NCI-H1105 (cell line): ENCODE results near the gene GSTM1.

Source experiments
- DNase-seq: peaks from one replicate; lab custom pipeline; 2025; lab: John Stamatoyannopoulos, UW

GSTM1 gene

DNA sequence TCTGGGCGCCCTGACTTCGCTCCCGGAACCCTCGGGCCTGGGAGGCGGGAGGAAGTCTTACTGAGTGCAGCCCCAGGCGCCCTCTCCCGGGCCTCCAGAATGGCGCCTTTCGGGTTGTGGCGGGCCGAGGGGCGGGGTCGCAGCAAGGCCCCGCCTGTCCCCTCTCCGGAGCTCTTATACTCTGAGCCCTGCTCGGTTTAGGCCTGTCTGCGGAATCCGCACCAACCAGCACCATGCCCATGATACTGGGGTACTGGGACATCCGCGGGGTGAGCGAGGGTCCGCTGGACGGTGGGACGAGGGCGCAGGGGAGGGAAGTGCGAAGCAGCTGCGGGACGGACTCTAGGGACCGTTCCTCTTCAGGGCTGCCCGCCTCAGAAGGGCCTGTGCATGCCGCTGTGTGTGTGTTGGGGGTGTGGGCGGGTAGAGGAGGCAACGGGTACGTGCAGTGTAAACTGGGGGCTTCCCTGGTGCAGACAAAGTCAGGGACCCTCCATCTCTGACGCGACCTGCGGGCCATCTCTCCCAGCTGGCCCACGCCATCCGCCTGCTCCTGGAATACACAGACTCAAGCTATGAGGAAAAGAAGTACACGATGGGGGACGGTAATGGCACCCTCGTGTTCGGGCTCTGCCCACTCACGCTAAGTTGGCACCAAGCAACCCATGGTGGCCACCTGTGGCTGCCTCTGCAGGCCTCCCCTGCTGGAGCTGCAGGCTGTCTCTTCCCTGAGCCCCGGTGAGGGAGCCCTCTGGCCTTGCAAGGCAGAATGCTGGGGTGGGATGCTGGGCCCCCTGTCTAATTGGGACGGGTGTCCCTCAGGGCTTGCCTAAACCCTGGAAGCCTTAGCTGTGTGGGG, at the start of gene GSTM1:
TSS of gene GSTM1 (plus strand) at position 177 of the 859 bp plus-strand sequence. CDS start at position 234, 57 bp downstream.
- DNase-seq: no peak

DNA sequence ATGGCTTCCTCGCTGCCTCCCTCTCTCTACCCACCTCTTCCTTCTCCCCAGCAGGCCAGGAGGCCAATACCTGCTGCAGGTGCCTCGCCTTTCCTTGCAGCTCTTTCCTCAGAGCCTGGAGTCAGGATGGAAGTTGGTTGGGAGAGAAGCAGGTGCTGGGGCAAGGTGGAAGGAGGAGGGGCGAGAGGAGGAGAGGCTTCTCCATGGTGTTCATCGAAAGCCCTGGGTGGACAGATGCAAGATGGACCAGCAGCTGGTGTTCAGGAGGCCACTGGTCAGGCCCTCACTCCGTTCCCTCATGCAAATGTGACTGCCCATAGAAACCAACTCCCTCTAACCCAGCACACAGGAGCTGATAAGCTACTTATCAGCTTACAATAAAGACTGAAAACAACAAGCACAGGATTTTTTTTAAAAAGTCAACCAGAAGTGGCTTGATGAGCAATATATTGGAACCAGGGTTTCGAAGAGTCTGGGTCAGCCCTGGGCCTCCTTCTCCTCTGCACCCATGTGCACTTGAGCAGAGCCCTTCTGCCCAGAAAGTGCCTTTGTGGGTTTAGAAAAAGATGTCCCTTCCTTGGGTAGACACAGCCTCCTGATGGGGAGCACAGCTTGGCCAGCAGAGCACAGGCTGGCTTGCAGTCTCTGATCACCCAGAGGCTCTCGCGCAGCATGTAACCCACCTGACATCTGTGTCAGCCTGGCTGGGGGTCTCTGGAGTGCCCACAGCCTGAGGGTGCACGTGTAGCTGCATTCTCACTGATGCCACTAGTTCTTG, 48.4 kb upstream of the GSTM1 start:
- no peak for DNase-seq

- DNase-seq: no peak
Observed at GRCh38 chr1:109639841-109640184, 47.8 kb upstream of the GSTM1 start.

GRCh38 chr1:109640285-109640865, 47.2 kb upstream of the GSTM1 start:
- DNase-seq: peak; percentile 60

DNA sequence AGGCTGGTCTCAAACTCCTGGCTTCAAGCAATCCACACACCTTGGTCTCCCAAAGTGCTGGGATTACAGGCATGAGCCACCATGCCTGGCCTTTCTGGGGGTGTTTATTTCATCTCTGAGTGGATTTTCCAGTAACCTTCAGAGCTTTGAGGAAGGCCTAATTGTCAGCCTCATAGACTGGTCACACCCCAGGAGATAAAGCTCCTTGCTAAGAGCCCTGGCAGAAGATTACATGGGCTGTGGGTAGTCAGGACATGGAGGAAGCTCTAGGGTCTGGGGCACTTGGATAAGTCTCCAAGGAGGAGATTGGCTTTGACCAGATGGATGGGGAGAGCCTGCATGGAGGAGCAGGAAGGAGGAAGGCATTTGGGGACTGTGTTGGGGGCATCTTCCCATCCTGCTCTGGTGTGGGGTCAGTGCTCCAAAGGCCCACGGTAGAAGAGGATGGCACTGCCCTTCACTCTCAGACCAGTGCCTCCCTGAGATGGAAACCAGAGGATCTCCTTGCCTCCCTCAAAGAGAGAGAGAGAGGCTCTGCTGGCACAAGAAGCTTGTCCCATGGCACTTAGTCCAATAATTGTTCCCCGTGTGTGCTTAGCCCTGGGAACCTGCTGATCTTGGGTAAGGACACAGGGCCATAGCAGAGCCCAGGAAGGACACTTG, 46.4 kb upstream of the GSTM1 start:
- no peak for DNase-seq

- no peak for DNase-seq
Observed at GRCh38 chr1:109641861-109642260, 45.8 kb upstream of the GSTM1 start.

GRCh38 chr1:109642626-109643025, 45.0 kb upstream of the GSTM1 start:
- no peak for DNase-seq

GRCh38 chr1:109643385-109644230, 44.0 kb upstream of the GSTM1 start:
- no peak for DNase-seq

DNA sequence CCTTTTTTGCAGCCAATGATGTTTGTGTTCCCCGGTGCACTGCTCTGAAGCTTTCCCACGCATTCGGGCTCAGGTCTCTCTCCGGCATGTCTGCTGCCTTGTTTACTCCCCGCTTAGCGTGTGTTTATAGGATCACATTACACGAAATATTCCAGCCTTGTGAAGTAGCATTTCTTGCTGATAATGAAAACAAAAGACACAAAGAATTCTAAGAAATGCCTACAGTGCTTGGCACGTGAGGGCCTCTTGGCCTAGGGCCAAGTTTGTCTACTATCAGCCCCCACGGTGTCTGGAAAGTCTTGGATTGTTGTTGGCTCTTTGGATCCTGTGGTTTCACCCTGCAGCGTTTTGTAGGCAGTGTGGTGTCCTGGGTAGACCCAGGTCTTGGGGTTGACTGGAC, 42.9 kb upstream of the GSTM1 start:
- no peak for DNase-seq

GRCh38 chr1:109649491-109649914, 38.1 kb upstream of the GSTM1 start:
- DNase-seq: no peak

GRCh38 chr1:109650609-109651008, 37.0 kb upstream of the GSTM1 start:
- no peak for DNase-seq

DNA sequence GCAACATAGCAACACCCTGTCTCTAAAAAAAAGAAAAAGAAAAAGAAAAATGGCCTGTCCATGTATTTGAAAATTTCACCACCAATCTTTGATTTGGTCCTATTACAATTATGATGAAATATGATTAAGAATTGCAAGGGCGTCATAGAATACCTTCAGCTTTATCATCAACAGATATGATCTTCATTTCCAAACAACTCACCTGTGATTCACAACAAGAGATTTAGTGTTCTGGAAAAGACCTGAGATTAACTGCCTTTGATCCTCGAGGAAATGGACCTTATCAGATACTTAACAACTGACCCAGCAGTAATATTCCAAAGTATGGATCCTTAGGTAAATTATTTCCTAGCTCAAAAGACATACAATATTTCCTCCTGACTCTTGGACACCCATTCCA, 35.2 kb upstream of the GSTM1 start:
- no peak for DNase-seq

- DNase-seq: no peak
Observed at GRCh38 chr1:109653306-109653705, 34.3 kb upstream of the GSTM1 start.

DNA sequence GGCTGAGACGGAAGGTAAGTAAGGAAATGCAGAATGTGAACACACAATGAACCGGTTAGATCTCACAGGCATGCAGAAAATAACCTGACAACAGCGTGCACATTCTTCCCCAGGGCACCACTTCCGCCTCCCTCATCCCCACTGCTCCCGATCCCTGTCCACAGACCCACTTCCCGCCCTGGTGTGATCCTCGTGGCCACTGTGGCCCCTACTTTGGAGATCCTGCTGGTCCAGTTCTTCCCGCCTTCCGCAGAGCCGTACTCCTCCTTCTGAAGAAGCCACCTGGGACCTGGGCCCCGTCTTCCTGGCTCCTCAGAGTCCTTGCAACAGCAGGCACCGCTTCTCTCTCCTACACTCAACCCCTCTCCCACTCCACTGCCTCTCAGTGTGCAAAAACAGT, 33.1 kb upstream of the GSTM1 start:
- DNase-seq: no peak

GRCh38 chr1:109655615-109656519, 31.8 kb upstream of the GSTM1 start, which contains the start of gene GSTM4:
TSS of gene GSTM4 (plus strand) at chr1:109656099. CDS start at chr1:109656390, 291 bp downstream.
- DNase-seq: peak; percentile 65

- DNase-seq: no peak
Observed at GRCh38 chr1:109657395-109657794, 30.2 kb upstream of the GSTM1 start.

DNA sequence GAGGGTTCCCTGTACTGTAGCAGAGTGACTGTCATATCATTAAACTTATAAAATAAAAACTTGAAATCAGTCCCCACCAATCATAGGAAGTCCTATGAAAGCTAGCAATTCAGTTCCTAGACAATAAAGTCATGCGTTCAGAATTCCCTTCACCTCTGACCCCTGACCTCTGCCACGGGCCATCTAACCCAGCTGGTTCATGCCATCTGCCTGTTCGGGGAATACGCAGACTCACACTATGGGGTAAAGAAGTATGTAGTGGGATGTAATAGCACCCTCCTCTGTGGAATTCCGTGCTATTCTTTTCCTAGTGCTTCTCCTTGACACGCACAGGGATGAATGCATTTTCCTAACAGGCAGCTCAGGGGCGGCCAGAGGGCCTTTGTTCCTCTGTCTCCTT, 29.6 kb upstream of the GSTM1 start:
- DNase-seq: no peak

GRCh38 chr1:109658533-109659042, 29.0 kb upstream of the GSTM1 start:
- no peak for DNase-seq

- DNase-seq: no peak
Observed at GRCh38 chr1:109659145-109659544, 28.5 kb upstream of the GSTM1 start.
